Measurements from ENCODE around the gene TMEM87A.

GRCh38 chr15:42253300-42253699 lies 19.9 kb downstream of the TMEM87A start:
- TF ChIP-seq CTCF (IDR thresholded peaks at IDR 0.05 in 8 of 11, conservative IDR thresholded peaks at IDR 0.05 in 3 of 11) (no peak), POLR2AphosphoS5 (IDR thresholded peaks at IDR 0.05) (no peak)

Data from spleen (tissue), 7 donors.